Measurements from ENCODE around the gene GZMH. TPM values are rescaled to one million over a fixed set of nuclear protein-coding genes. Genes with fewer than 3 reads are reported as not detected.
"Not testable (repeated sequence)": the region's sequence is repeated elsewhere in the genome, so short reads cannot be mapped to it uniquely, and the experiment has no call there.

Gene GZMH
- total RNA-seq, 1 experiment from 2014 or later = not detected

GRCh38 chr14:24607081-24607480 lies 2.4 kb downstream of the GZMH start:
- no peak overlapping the region for H3K4me3 ChIP-seq
- no peaks in the 10 kb centered on the region for H3K27me3 ChIP-seq
- H3K36me3 ChIP-seq = no peaks in the 10 kb centered on the region
- H3K9me3 ChIP-seq = no peaks in the 10 kb centered on the region
- no peak for DNase-seq

GRCh38 chr14:24606297-24606696 lies 3.2 kb downstream of the GZMH start:
- H3K27me3 ChIP-seq = no peaks in the 10 kb centered on the region
- H3K9me3 ChIP-seq = no peaks in the 10 kb centered on the region
- H3K36me3 ChIP-seq = no peaks in the 10 kb centered on the region
- no peak overlapping the region for H3K4me3 ChIP-seq
- DNase-seq = no peak

- Histone ChIP-seq H3K27me3 (no peaks in the 10 kb centered on the region), H3K36me3 (no peaks in the 10 kb centered on the region), H3K4me3 (no peak overlapping the region), H3K9me3 (no peaks in the 10 kb centered on the region)
- peak; percentile 21 for DNase-seq
Measured at GRCh38 chr14:24605435-24606190, 3.9 kb downstream of the GZMH start.

GRCh38 chr14:24597403-24597802 lies 12.1 kb downstream of the GZMH start:
- H3K9me3 ChIP-seq = no peaks in the 10 kb centered on the region
- H3K4me3 ChIP-seq = no peak overlapping the region
- H3K36me3 ChIP-seq = no peaks in the 10 kb centered on the region
- no peaks in the 10 kb centered on the region for H3K27me3 ChIP-seq
- DNase-seq = no peak

GRCh38 chr14:24595073-24595808 lies 14.2 kb downstream of the GZMH start:
- Histone ChIP-seq H3K36me3 (no peaks in the 10 kb centered on the region), H3K27me3 (no peaks in the 10 kb centered on the region), H3K9me3 (no peaks in the 10 kb centered on the region), H3K4me3 (no peak overlapping the region)
- no peak for DNase-seq

GRCh38 chr14:24591004-24591403 lies 18.5 kb downstream of the GZMH start:
- H3K9me3 ChIP-seq, DNase-seq, H3K4me3 ChIP-seq, H3K27me3 ChIP-seq, H3K36me3 ChIP-seq: not testable (repeated sequence)

- H3K4me3 ChIP-seq, H3K27me3 ChIP-seq, DNase-seq, H3K36me3 ChIP-seq, H3K9me3 ChIP-seq: not testable (repeated sequence)
Measured at GRCh38 chr14:24584402-24584801, 25.1 kb downstream of the GZMH start.

GRCh38 chr14:24578558-24578957 lies 30.9 kb downstream of the GZMH start:
- Histone ChIP-seq H3K36me3 (no peaks in the 10 kb centered on the region), H3K27me3 (no peaks in the 10 kb centered on the region), H3K4me3 (no peak overlapping the region), H3K9me3 (no peaks in the 10 kb centered on the region)
- no peak for DNase-seq

- Histone ChIP-seq H3K36me3 (no peaks in the 10 kb centered on the region), H3K9me3 (no peaks in the 10 kb centered on the region), H3K4me3 (no peak overlapping the region), H3K27me3 (no peaks in the 10 kb centered on the region)
- DNase-seq = no peak
Measured at GRCh38 chr14:24576771-24577170, 32.7 kb downstream of the GZMH start.

- H3K27me3 ChIP-seq = no peaks in the 10 kb centered on the region
Measured at GRCh38 chr14:24576182-24576581, 33.3 kb downstream of the GZMH start, which contains the start of gene CTSG. TSS of gene CTSG (minus strand) at chr14:24576250. CDS start at chr14:24576223, 27 bp downstream.

GRCh38 chr14:24574206-24574774 lies 35.2 kb downstream of the GZMH start:
- no peaks in the 10 kb centered on the region for H3K27me3 ChIP-seq
- no peaks in the 10 kb centered on the region for H3K9me3 ChIP-seq
- no peak for DNase-seq
- no peaks in the 10 kb centered on the region for H3K36me3 ChIP-seq
- H3K4me3 ChIP-seq = no peak overlapping the region

More at GRCh38 chr14:24576182-24576581, 33.3 kb downstream of the GZMH start, which contains the start of gene CTSG:
- no peak for DNase-seq
- H3K4me3 ChIP-seq = no peak within 1 kb of the TSS
- H3K9me3 ChIP-seq = no peaks in the 10 kb centered on the region
- H3K36me3 ChIP-seq = no peaks in the 10 kb centered on the region

- Histone ChIP-seq H3K27me3 (no peaks in the 10 kb centered on the region), H3K4me3 (no peak overlapping the region), H3K9me3 (no peaks in the 10 kb centered on the region), H3K36me3 (no peaks in the 10 kb centered on the region)
- DNase-seq = no peak
Measured at GRCh38 chr14:24566318-24566717, 43.2 kb downstream of the GZMH start.

- no peaks in the 10 kb centered on the region for H3K36me3 ChIP-seq
- H3K4me3 ChIP-seq = no peak overlapping the region
- H3K9me3 ChIP-seq = no peaks in the 10 kb centered on the region
- DNase-seq = no peak
- no peaks in the 10 kb centered on the region for H3K27me3 ChIP-seq
Measured at GRCh38 chr14:24565766-24566165, 43.7 kb downstream of the GZMH start.

GRCh38 chr14:24563505-24563904 lies 46.0 kb downstream of the GZMH start:
- no peaks in the 10 kb centered on the region for H3K9me3 ChIP-seq
- H3K27me3 ChIP-seq = no peaks in the 10 kb centered on the region
- DNase-seq = no peak
- no peaks in the 10 kb centered on the region for H3K36me3 ChIP-seq
- no peak overlapping the region for H3K4me3 ChIP-seq

- no peak overlapping the region for H3K4me3 ChIP-seq
- no peaks in the 10 kb centered on the region for H3K27me3 ChIP-seq
- DNase-seq = peak; percentile 9
- H3K9me3 ChIP-seq = no peaks in the 10 kb centered on the region
- no peaks in the 10 kb centered on the region for H3K36me3 ChIP-seq
Measured at GRCh38 chr14:24556756-24557155, 52.7 kb downstream of the GZMH start.
